Activated B cell treated with CpG ODN at 0.5 μM for 24 hours (primary cell): Measurements from ENCODE around the gene ANKDD1A. TPM values are rescaled to one million over a fixed set of nuclear protein-coding genes. Genes with fewer than 3 reads are reported as not detected.

Source experiments
- ATAC-seq: fragments of 200-7000 bp; cut with Tn5 transposase; one replicate; pipeline ENCODE4 v1.10.0; 2021; ENCODE audit warnings: low read depth, mild to moderate bottlenecking, moderate library complexity
- CTCF ChIA-PET: fragments of 350-600 bp; sonication (Branson Sonifier 250); formaldehyde crosslinking; loops from one replicate; lab custom pipeline; 2021; ENCODE audit warnings: antibody characterized with exemption; lab: Charles Lee
- POLR2A ChIA-PET: fragments of 350-600 bp; sonication (Branson Sonifier 250); formaldehyde crosslinking; loops from one replicate; lab custom pipeline; 2021; ENCODE audit warnings: antibody characterized with exemption; lab: Charles Lee
- DNase-seq: peaks from one replicate; pipeline ENCODE4 v3.0.0; 2022
- H3K27ac Mint-ChIP-seq: one replicate; pipeline ENCODE4 v1.8.0; 2020; ENCODE audit warnings: mixed read lengths
- H3K27me3 Mint-ChIP-seq: one replicate; pipeline ENCODE4 v1.8.0; 2021; ENCODE audit warnings: mixed read lengths
- H3K36me3 Mint-ChIP-seq: one replicate; pipeline ENCODE4 v1.8.0; 2021; ENCODE audit warnings: low read depth, mixed read lengths
- H3K4me1 Mint-ChIP-seq: one replicate; pipeline ENCODE4 v1.8.0; 2021; ENCODE audit warnings: mixed read lengths
- H3K4me3 Mint-ChIP-seq: one replicate; pipeline ENCODE4 v1.8.0; 2020; ENCODE audit warnings: mild to moderate bottlenecking, mixed read lengths
- H3K9me3 Mint-ChIP-seq: one replicate; pipeline ENCODE4 v1.8.0; 2020; ENCODE audit warnings: mixed read lengths
- CTCF ChIP-seq: fragments of 200-600 bp; IDR thresholded peaks from one replicate; pipeline ENCODE4 v1.8.0; 2022; ENCODE audit warnings: antibody characterized with exemption, mild to moderate bottlenecking
- intact Hi-C: fragments of 100-400 bp; cut with micrococcal nuclease; formaldehyde crosslinking; loops from one replicate; pipeline ENCODE4 v1.15.1; 2024
- total RNA-seq: library from RNA; stranded (reverse); gene quantifications from 2 replicates; pipeline ENCODE4 v1.2.3, GENCODE V29; 2022

ANKDD1A gene
- total RNA-seq, 1 donor from 2014 or later, result 3.9 TPM

- Mint-ChIP-seq H3K27me3 (no peaks in the 10 kb centered on the region), H3K36me3 (no peaks in the 10 kb centered on the region), H3K4me3 (no peak overlapping the region), H3K9me3 (no peaks in the 10 kb centered on the region), H3K4me1 (peaks cover 41% of the 10 kb centered on the region), H3K27ac (no peak overlapping the region)
- ChIA-PET CTCF (interaction anchor here (1.5 to 6.5 kb wide), 5 partner anchors 9 to 172 kb away, joined by 3 to 55 read pairs (median 32); no protein-coding TSS in a partner anchor), POLR2A (interaction anchor here (0.6 to 5.9 kb wide), 3 partner anchors 10 to 250 kb away, joined by 4 to 74 read pairs (median 7); no protein-coding TSS in a partner anchor)
- intact Hi-C loops, result no loop called here
- ATAC-seq (no peak), DNase-seq (no peak)
- no peak for TF ChIP-seq CTCF
Observed at GRCh38 chr15:64903326-64903950, 8.3 kb upstream of the ANKDD1A start.

- no peak for TF ChIP-seq CTCF
- intact Hi-C loops, result loop anchor here (2.0 kb wide), 2 partner anchors 39 to 217 kb away; no protein-coding TSS in a partner anchor
- Mint-ChIP-seq H3K27ac (no peak overlapping the region), H3K27me3 (no peaks in the 10 kb centered on the region), H3K4me1 (peaks cover 41% of the 10 kb centered on the region), H3K4me3 (no peak overlapping the region), H3K9me3 (no peaks in the 10 kb centered on the region), H3K36me3 (no peaks in the 10 kb centered on the region)
- ATAC-seq (no peak), DNase-seq (no peak)
- ChIA-PET POLR2A (interaction anchor here (0.6 to 5.9 kb wide), 5 partner anchors 10 to 250 kb away, joined by 4 to 74 read pairs (median 8); partner anchors contain the start of gene PLEKHO2), CTCF (interaction anchor here (0.8 to 6.5 kb wide), 8 partner anchors 10 to 173 kb away, joined by 3 to 55 read pairs (median 4); no protein-coding TSS in a partner anchor)
Observed at GRCh38 chr15:64904189-64904588, 7.5 kb upstream of the ANKDD1A start.

- H3K36me3 Mint-ChIP-seq, result no peaks in the 10 kb centered on the region
- POLR2A ChIA-PET, result interaction anchor here (0.5 to 5.9 kb wide), 10 partner anchors 12 to 280 kb away, joined by 3 to 74 read pairs (median 4); partner anchors contain the start of genes CLPX, PLEKHO2 and SPG21
- peak overlapping the region; percentile 82 for H3K4me3 Mint-ChIP-seq
- peaks cover 41% of the 10 kb centered on the region for H3K4me1 Mint-ChIP-seq
- ATAC-seq (peak; percentile 98), DNase-seq (peak; percentile 78)
- H3K27ac Mint-ChIP-seq, result peak overlapping the region; percentile 66
- intact Hi-C loops, result loop anchor here (1.0 to 2.0 kb wide), 7 partner anchors 10 to 218 kb away; partner anchors contain the start of gene PLEKHO2
- H3K9me3 Mint-ChIP-seq, result no peaks in the 10 kb centered on the region
- peak; percentile 59 for TF ChIP-seq CTCF
- CTCF ChIA-PET, result interaction anchor here (0.8 to 6.5 kb wide), 17 partner anchors 11 to 219 kb away, joined by 3 to 55 read pairs (median 4); no protein-coding TSS in a partner anchor
- H3K27me3 Mint-ChIP-seq, result peaks cover 2% of the 10 kb centered on the region
Observed at GRCh38 chr15:64905119-64905831, 6.4 kb upstream of the ANKDD1A start.

- intact Hi-C loops, result loop anchor here (1.0 to 2.0 kb wide), 7 partner anchors 11 to 219 kb away; partner anchors contain the start of gene PLEKHO2
- ATAC-seq, result no peak
- H3K4me3 Mint-ChIP-seq, result no peak overlapping the region
- ChIA-PET POLR2A (interaction anchor here (1.0 to 5.9 kb wide), 5 partner anchors 12 to 84 kb away, joined by 3 to 74 read pairs (median 4); partner anchors contain the start of genes PLEKHO2 and SPG21), CTCF (interaction anchor here (0.9 to 6.5 kb wide), 13 partner anchors 11 to 219 kb away, joined by 3 to 55 read pairs (median 5); no protein-coding TSS in a partner anchor)
- TF ChIP-seq CTCF, result no peak
- peaks cover 40% of the 10 kb centered on the region for H3K4me1 Mint-ChIP-seq
- no peaks in the 10 kb centered on the region for H3K36me3 Mint-ChIP-seq
- H3K27ac Mint-ChIP-seq, result no peak overlapping the region
- H3K9me3 Mint-ChIP-seq, result no peaks in the 10 kb centered on the region
- peaks cover 2% of the 10 kb centered on the region for H3K27me3 Mint-ChIP-seq
- DNase-seq, result no peak
Observed at GRCh38 chr15:64905941-64906340, 5.8 kb upstream of the ANKDD1A start.
